ENCODE results near the gene KIAA1586. TPM values are rescaled to one million over a fixed set of nuclear protein-coding genes. Genes with fewer than 3 reads are reported as not detected.

KIAA1586 gene
- total and polyA plus RNA-seq, 2 of the 13 experiments (the other 11 are each of a cell fraction or from before 2014, with no cell fraction given), result 5.5 to 16.9 TPM

- TF ChIP-seq ATF5 (CRISPR knock-in tag; IDR thresholded peaks at IDR 0.05; ENCODE audit: low read depth), result no peak
Observed at GRCh38 chr6:57004292-57004691, 42.2 kb upstream of the KIAA1586 start (continued).

GRCh38 chr6:57006101-57006500, 40.4 kb upstream of the KIAA1586 start:
- 0% methylated on average over 3 of the region's 3 CpGs for WGBS (ENCODE audit: low lambda C conversion rate)
- no peak overlapping the region for H2AFZ ChIP-seq (ENCODE audit: low read length)
- ATAC-seq (no peak), FAIRE-seq (no peak), DNase-seq (ENCODE audit: low spot score) (no peak)
- no peaks in the 10 kb centered on the region for H3K36me3 ChIP-seq (replicated peaks in 1 of 2; ENCODE audit: control insufficient read depth in 1 of 2, insufficient read depth in 2 of 2, low read length in 2 of 2)
- H4K20me1 ChIP-seq (ENCODE audit: insufficient read depth, low read length), result no peaks in the 10 kb centered on the region
- ChIA-PET CTCF (ENCODE audit: low intra/inter-chr PET ratio, low total read pairs) (no interaction called here), POLR2A (no interaction called here)
- in situ Hi-C loops (cut with HindIII; ENCODE audit: extremely low pct_ligation_motif_present, low pct_unique_long_range_greater_than_20kb) (no loop called here), intact Hi-C loops (cut with micrococcal nuclease; ENCODE audit: unreplicated experiment) (no loop called here)
- no peaks in the 10 kb centered on the region for H3K27me3 ChIP-seq (ENCODE audit: control insufficient read depth in 1 of 2, insufficient read depth in 2 of 2, low read length in 2 of 2)
- H3K4me3 ChIP-seq (replicated peaks in 1 of 3; ENCODE audit: insufficient read depth in 1 of 3, low read depth in 2 of 3, low read length in 3 of 3), result no peak overlapping the region
- no peaks in the 10 kb centered on the region for H3K4me1 ChIP-seq (ENCODE audit: insufficient read depth, low read length)
- H3K9me3 ChIP-seq (ENCODE audit: low read length), result no peaks in the 10 kb centered on the region
- no peak overlapping the region for H3K27ac ChIP-seq (ENCODE audit: extremely low read length, insufficient read depth, low read length)
- H3K9ac ChIP-seq (ENCODE audit: insufficient read depth, low read depth, low read length), result no peak overlapping the region
- no peaks in the 10 kb centered on the region for H3K79me2 ChIP-seq (ENCODE audit: insufficient read depth, low read length)
- BruUV-seq (replicated peaks), result no TSS peak
- H3K4me2 ChIP-seq (ENCODE audit: low read depth, low read length), result no peak overlapping the region
- TF ChIP-seq FOXP4 (CRISPR knock-in tag; IDR thresholded peaks at IDR 0.05) (no peak), ZBTB40 (IDR thresholded peaks at IDR 0.05) (no peak), ZBTB40 (CRISPR knock-in tag; IDR thresholded peaks at IDR 0.05) (no peak), CAMTA2 (CRISPR knock-in tag; IDR thresholded peaks at IDR 0.05; ENCODE audit: borderline replicate concordance) (no peak), HMGXB4 (CRISPR knock-in tag; IDR thresholded peaks at IDR 0.05; ENCODE audit: borderline replicate concordance in 1 of 2, low read depth in 1 of 2) (no peak)
